NCI-H128 (cell line): ENCODE results near the gene DGKB.

Source experiments
- DNase-seq: peaks from one replicate; lab custom pipeline; 2025; ENCODE audit not compliant: unreplicated experiment; lab: John Stamatoyannopoulos, UW

DGKB gene

DNA sequence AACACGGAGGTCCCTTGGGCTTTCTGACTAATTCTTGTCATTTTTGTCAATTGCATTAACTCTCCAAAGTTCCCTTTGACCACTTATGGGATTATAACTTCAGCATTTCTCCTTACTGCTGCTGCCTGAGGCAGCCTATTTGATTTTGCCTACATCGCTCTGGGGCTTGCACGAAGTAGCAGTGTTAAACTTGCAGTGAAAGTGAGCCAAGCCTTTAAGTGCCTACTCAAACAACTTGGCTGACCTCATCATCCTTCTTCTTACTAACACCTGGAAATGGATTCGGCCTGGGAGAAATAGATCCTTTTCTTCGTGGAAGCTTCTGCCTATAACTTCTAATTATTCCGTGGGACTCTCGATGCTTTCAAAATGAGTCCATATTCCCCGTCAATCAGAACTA lies 76.6 kb downstream of the DGKB start:
- no peak for DNase-seq

DNA sequence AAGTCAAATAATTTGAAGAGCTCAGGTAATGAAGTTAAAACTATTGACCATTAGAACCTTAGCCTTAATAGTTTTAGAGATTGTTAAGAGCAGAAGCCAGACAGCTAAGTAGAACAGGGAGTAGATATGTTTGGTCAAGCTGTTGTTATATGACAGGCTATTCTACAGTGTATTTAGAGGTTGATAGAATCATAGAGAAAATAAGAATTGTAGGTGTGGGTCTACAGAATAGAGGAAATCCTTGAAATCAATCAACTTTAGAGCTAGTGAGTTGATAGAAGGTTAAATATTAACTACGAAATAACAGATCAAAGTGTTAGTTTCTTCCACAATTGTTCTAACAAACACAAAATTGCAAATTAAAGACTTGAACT lies 80.1 kb downstream of the DGKB start:
- DNase-seq = no peak

DNA sequence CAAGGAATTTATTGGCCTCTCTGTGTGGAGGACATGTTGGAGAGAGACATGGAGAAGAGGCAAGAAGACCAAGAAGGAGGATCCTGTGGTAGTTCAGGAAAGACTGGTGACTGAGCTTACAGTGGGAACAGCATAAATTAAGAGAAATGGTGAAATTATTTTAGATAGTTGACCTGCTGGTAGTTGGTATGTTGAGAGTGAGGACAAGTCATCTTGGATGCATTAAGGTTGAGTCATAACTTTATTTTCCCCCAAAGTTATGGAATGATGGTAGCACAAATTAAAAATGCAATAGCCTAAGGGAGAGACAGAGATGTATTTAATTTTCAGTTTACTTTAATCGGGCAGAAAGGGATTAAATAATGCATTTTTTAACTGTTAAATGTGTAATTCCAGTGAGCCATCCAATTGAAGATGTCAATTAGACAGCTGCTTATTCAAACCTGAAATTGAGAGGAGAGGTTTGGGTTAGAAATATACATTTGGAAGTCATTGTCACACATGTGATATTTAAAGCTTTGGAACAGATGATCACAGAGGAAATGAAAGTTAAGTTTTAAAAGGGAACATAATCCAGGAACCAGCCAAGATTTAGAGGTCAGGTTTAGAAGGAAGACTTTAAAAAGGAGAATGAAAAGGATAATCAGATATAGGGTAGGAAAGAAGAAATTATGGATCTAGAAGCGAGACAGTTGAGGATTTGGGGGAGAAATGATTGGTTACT lies 80.6 kb downstream of the DGKB start:
- DNase-seq = no peak

DNA sequence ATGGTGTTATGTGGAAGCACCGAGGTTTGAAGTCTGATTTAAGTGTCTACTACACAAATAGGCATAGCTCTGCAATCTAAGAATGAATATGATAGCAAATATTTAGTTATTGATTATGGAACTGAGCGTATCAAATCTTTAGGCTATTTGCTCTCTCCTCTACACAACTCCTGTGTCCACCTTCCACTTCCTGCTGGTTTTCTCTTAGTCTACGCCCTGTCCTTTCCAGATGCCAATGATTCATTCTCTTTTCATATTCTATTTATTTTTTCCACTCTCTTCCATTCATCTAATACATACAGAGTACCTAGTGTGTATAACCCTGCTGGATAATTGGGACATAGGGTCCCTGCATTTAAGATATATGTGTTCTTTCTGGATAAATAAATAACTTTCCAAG lies 83.7 kb downstream of the DGKB start:
- no peak for DNase-seq

DNA sequence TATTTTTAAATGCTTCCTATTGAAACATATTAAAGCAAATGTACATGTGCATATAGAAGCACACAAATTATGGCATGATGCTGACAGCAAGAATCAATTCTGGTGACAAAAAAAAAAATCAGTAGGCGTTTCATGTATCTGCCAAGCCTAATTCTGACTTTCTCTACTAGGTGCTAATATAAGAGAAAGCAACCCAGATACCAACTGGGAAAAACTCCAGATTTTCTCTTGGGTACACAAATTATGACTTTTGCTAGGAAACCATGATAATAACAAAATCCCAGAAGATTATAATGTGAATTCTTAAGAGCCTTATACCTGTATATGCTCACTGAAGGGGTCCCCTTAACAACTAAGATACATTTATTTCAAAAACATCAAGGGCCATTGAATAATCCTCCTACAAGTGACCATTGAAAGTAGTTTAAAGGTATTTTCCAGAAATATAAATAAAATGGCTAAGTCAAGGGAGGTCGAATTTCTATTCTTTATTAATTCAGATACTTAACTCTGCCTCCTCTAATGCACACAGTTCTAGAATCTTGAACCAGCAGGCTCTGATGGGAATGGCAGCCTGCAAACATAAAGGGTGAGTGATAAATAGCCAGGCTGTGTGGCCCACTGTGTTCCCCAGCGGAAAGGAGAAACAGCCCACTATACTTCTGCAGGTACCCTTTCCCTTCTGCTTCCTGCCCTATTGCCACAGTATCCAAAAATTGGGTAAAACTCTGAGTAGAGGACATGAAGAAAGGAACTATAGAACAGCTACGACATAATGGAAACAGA lies 84.5 kb downstream of the DGKB start:
- DNase-seq = no peak

DNA sequence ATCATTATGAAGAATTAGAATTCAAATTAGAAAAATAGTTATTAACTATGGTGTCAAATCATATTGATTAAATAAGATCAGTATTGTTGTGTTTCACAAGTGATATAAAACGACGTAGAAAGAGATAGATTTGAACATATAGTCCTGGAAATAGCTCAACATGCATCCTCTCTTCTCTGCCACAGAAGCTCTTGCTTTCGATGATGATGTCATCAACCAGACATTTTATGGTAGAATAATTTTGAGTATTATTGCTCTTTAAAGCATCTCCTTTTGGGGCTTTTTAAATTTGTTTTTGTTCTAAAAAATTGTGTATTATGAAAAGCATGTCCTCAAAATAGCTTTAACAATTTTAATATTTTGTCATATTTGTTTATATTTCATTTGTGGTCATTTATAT lies 95.0 kb downstream of the DGKB start:
- DNase-seq = no peak

DNA sequence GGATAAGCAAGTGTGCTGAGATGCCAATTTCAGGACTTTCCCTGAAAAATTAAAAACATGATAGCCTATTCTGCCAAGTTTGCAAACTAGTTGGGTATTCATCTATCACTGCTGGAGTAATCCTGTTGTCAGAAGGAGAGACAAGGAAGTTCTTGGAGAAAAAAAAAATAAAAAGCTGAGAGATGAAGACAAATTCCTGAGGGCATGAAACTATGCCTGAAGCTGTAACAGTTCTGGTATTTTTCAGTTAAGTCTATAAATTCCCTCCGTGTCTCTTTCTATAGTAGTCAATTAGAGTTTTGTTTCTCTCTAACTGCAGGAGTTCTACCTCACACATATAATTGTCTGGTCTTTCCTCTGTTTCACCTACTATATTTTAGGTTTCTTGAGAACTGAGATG lies 95.7 kb downstream of the DGKB start:
- no peak for DNase-seq

DNA sequence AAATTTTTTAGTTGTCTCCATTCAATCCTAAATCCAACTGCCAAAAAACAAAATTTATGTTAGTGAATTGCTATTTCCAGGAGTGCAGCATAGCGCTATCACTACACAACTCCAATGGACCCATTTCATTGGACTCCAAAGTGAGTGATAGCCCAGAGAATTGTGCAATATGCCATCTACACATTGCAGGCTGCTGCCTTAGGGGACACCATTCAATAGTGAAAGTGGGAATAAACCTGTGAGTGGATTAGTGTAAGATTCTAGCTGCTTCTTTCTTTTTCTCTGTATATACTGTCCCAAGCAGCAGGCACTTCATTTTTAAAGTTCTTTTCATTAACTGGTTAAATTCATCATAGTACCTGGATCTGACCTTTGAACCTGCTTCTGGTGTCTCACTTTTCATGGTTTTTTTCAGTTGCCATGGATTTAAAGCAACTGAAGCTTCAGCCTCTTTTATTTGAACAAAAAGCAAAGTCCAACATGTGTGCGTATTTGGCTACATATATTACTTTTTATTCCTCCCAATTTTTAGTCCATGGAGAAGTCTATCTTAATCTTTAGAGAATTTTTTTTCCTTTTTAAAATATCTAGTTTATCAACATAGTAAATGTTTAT lies 97.3 kb downstream of the DGKB start:
- DNase-seq = no peak

DNA sequence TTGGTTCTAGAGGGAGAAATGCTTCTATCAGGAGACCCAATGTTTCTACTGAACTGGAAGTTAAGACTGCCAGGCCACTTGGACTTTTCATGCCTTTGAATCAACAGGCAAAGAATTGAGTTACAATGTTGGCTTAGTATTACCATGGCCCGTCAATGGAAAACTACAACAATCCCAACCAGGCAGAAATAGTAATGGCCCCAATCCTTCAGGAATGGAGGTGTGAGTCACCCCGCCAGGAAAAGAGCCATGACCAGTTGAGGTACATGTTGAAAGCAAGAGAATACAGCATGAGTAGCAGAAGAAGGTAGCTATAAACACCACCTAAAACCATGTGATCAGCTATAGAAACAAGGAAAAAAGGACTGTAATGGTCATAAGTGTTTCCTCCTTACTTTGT lies 101.9 kb downstream of the DGKB start:
- DNase-seq = no peak

DNA sequence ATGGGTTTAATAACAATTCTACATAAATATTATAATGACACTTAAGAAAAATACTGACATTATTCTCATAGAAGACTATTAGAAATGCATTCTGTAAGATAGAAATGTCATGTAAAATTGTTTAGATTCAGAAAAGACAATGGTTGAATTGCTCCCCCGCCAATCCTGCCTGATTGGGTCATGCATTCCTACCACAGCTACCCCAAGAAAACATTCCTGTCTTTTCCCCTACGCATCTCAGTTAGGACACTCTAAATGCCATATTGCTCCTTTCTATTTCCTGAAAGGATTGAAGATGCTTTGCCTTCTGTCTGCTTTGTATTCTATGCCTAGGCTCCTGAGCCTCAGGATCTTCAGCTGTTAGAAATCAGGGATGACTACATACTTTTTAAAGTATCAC lies 109.4 kb downstream of the DGKB start:
- DNase-seq = no peak

DNA sequence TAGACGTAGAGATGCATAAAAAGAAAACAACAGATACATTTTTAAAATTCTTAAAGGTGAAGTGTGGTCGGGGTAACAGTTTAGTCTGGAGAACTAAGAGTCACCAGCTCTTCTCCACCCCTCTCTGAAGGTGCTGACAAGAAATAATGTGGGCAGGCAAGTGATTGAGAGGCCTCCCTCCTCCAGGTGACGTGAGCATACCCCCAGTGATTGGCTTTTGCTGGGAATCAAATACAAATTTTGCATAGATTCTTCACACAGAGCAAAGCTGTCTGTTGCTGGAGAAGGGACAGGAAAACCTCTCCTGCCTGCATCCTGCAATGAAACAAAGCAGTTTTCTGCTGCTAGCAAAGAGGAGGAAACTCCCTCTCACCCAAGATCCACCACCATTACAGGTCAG lies 115.0 kb downstream of the DGKB start:
- DNase-seq = no peak

DNA sequence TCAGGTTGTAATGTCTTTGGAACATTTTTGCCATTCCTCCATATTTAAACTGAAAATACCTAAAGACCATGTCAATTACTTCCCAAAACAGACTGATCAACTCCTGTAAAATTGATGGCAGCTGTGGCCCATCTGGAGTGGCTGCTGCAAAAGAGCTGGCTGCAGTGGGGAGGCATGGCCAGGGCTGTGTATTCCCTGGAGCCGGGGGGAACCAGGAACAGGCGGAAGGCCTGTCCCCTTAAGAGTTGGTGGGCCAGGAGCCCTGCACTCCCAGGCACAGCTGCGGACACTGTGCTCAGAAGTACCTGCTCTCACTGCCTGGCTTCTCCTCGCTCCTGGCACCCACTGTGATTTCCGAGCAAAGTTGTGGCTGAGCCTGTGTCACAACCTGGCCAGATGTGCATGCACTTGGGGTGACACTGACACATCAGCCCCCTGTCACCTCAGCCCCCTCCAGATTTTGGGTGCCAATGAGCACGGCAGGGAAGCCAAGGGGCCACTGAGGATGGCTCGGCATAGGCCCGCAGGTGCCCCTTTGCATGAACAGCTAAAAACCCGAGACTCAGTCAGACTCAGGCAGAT lies 116.1 kb downstream of the DGKB start:
- DNase-seq = no peak

DNA sequence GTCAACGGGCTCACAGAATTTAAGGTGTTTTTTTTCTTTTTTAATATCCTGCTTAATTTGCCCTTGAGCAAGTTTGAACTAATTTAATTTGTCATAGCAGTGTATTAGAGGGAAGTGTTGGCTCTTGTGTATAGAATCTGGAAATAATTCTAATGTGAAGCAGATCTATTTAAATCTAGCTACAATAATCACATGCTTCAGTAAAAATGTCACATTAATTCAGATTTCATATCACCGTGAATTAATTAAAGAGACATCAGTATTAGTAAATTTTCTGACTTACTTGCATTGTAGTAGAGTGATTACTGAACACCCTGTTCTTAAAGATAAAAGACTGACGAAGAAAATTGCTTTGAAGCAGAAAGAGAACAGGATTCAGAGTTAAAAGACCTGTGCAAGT lies 124.7 kb downstream of the DGKB start:
- no peak for DNase-seq

DNA sequence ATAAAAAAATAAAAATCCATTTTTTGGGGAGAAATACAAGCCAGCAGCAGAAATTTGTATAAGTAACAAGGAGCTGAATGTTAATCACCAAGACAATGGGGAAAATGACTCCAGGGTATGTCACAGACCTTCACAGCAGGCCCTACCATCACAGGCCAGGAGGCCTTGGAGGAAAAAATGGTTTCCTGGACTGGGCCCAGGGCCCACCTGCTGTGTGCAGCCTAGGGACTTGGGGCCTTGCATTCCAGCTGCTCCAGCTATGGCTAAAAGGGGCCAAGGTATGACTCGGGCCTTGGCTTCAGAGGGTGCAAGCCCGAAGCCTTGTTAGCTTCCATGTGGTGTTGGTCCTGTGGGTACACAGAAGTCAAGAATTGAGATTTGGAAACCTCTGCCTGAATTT lies 126.3 kb downstream of the DGKB start:
- no peak for DNase-seq

DNA sequence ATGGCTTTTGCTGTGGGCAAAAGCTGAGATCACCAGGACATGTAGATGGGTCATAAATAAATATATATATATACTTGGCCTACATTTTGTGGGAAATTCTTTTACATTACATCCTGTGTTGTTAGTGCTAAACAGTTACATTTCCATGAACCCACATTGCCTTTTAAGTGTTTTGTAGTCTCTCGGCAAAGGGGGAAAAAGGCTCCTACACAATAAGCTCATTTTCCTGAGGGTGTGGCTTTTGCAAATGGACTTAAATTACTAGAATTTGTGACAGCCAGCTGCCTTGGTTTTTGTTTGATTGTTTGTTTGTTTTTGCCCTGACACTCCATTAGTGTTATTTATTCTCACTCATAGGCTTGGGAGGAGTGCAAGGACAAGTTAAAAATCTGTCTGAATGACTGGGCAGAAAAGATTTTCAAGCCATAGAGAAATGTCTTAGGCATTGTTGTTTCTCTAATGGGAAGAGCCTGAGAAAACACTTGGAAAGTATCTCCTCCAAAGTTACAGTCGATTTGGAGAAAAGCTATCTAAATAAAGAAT lies 128.8 kb downstream of the DGKB start:
- no peak for DNase-seq

DNA sequence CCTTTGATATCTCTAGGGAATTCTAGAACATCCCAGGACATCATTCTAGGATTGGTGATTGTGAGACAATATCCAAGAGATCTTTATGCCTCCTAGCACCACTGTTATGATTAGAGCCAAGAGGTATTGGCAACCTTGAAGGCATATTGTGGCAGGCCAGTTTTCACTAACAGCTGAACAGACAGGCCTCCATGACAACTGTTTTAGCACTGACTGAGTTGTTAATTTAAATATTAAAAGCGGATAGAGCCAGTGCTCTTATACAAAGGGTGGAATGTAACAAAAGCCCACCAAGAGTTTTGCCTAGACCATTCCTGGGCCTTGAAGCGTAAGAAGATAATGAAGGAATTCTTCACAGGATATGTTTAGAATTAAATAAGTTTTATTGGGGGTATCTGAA lies 131.9 kb downstream of the DGKB start:
- no peak for DNase-seq

DNA sequence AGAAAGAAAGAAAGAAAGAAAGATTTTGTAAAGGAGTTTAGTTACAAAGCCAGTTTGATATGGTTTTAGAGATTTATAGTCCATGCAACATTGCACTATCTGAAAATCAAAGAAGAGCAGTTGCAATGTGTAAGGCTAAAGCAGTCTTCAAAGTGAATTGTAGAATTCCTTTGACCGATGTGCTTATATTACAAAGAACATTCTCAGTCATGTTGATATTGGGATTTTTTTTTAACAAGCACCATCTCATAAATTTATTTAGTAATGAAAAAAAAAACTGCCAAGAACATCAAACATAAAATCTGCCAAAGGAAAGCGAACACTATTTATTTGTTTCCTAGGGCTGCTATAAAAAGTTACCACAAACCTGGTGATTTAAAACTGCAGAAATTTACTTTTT lies 133.3 kb downstream of the DGKB start:
- no peak for DNase-seq

DNA sequence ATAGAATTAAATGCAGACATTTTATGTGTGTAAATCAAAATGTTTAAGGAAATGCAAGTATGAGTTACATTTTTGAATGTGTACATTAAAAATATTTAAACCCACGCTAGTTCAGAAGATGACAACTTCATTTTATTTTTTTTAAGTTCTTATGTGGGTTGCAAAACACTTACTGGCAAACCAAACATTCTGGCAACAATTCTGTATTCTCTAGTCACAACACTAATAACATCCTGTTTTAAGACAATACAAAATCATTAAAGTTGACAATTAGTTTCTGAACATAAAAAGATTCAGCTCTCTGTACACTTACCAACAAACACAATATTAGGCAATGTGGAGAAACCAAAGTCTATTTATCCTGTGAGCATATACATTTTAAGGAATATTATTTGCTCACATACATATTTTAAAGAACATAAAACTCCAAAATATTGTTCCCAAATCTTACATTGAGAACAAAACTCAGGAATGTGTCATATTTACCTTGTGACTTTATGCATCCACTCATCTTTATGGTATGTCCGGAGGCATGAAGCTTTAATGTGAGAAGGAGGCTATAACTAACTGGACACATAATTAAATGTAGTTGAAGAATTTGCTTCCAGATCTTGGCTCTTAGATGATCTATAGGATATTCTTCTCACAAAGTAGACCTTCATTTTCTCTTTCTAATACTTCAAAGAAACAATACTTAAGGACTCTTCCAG lies 134.7 kb downstream of the DGKB start:
- no peak for DNase-seq

DNA sequence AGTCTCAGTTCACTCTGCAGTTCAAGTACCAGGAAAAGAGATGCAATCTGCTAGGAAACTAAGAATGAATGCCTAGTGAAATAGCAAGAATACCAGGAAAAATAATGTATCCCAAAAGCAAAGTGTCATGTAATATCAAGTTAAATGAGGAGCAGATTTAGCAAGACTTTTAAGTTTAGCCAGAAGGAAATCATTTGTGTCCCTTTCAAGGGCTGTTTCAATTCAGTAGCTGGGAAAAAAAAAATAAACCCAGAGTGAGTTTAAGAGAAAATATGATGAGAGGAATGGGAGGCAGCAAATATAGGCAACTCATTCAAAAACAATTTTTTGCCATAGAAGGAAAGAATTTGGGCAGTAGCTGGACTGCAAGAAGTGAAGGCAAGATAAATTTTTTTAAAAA lies 135.8 kb downstream of the DGKB start:
- no peak for DNase-seq

DNA sequence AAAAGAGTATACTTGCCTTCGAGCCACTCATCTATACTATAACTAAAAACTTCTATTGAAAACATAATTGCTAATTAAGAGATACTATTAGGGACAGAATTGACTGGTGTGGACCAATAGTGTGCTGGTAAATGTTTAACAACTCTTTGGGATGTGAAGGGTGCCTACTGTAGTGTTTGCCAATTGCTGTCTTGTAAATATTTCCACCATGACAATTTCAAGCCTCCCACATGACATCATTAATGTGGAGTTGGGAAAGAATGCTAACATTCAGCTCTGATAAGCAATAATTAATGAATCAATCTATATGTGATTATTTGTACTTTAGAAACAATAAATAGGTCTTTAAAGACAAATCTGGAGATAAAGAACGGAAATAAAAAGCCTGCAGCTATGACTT lies 136.8 kb downstream of the DGKB start:
- DNase-seq = no peak

DNA sequence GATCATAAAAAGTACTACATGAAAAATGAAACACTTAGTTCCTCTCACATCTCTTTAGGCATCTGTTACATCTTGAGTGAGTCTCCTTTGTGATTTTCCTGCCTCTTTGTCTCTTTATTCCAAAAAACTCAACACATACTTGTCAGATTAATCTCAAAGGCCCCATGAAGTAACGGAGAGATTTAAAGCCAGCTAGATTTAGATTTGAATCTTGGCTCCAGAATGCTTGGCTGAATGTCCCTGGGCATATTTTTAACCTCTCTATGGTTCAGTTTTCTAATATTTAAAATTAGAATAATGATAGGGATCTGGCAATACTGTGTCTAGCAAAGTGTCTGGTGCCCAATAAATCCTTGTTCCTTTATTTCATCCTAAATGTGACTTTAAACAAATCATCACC lies 140.0 kb downstream of the DGKB start:
- DNase-seq = no peak
